ENCODE results near the gene UBXN10.
A peak's percentile ranks its signal among the peaks of the same experiment; 100 is the strongest.

GRCh38 chr1:20212685-20213331 lies 26.9 kb downstream of the UBXN10 start:
- peak; percentile 67 for TF ChIP-seq CTCF (IDR thresholded peaks at IDR 0.05; ENCODE audit: low read length)
- no peak for TF ChIP-seq EZH2phosphoT487 (IDR thresholded peaks at IDR 0.05; ENCODE audit: low read length)
- TF ChIP-seq EZH2 (optimal IDR thresholded peaks at IDR 0.05; ENCODE audit: low read depth, low read length), result no peak

Data from MM.1S (cell line).